22Rv1 (cell line): ENCODE data around the gene CRHR2.

ENCODE experiments used
- CTCF ChIP-seq: fragments of 450-650 bp; IDR thresholded peaks from 2 replicates; pipeline ENCODE4 v1.5.1; 2017; ENCODE audit warnings: mild to moderate bottlenecking
- ZFX ChIP-seq: fragments of 450-650 bp; IDR thresholded peaks from 2 replicates; pipeline ENCODE4 v1.6.1; 2017; ENCODE audit warnings: antibody characterized with exemption, borderline replicate concordance

GRCh38 chr7:30713392-30713791 lies 31.1 kb upstream of the CRHR2 start:
- TF ChIP-seq CTCF (no peak), ZFX (no peak)
